Fibroblast of mammary gland (primary cell): ENCODE measurements around the gene SLC37A1.

Experiments used
- DNase-seq: peaks from one replicate; pipeline ENCODE4 v3.0.0-alpha.2; 2010; ENCODE audit warnings: low read depth
- H3K4me3 ChIP-seq: 2 replicates; pipeline ENCODE4 v1.5.1; 2011; ENCODE audit warnings: low read depth, mild to moderate bottlenecking, low read length, moderate library complexity; ENCODE audit not compliant: control insufficient read depth
- CTCF ChIP-seq: conservative IDR thresholded peaks from 2 replicates; pipeline ENCODE4 v1.5.1; 2011; ENCODE audit warnings: low read depth, low read length, inconsistent platforms; ENCODE audit not compliant: control insufficient read depth, insufficient read depth

SLC37A1 gene

GRCh38 chr21:42496120-42496838, 17.4 kb upstream of the SLC37A1 start, which contains the start of gene RSPH1:
Gene RSPH1 (minus strand): TSS chr21:42496224. CDS start chr21:42496186, 38 bp downstream.
- H3K4me3 ChIP-seq, result peak within 1 kb of the TSS; percentile 59
- peak; percentile 94 for DNase-seq
- TF ChIP-seq CTCF, result no peak

GRCh38 chr21:42496839-42497202, 16.8 kb upstream of the SLC37A1 start:
- peak; percentile 6 for DNase-seq
- H3K4me3 ChIP-seq, result peak overlapping the region; percentile 59
- TF ChIP-seq CTCF, result no peak

GRCh38 chr21:42498012-42498411, 15.6 kb upstream of the SLC37A1 start:
- DNase-seq, result no peak
- H3K4me3 ChIP-seq, result no peak overlapping the region
- no peak for TF ChIP-seq CTCF

GRCh38 chr21:42499444-42500112, 14.1 kb upstream of the SLC37A1 start:
- DNase-seq, result no peak
- H3K4me3 ChIP-seq, result no peak overlapping the region
- TF ChIP-seq CTCF, result no peak

GRCh38 chr21:42500225-42500624, 13.4 kb upstream of the SLC37A1 start:
- no peak for DNase-seq
- no peak for TF ChIP-seq CTCF
- H3K4me3 ChIP-seq, result no peak overlapping the region

GRCh38 chr21:42500736-42501135, 12.9 kb upstream of the SLC37A1 start:
- no peak for DNase-seq
- no peak for TF ChIP-seq CTCF

More at GRCh38 chr21:42500736-42501135, 12.9 kb upstream of the SLC37A1 start:
- no peak overlapping the region for H3K4me3 ChIP-seq
